ENCODE results near the gene TMEM101.
A peak's percentile ranks its signal among the peaks of the same experiment; 100 is the strongest.
"Not testable (repeated sequence)": the region's sequence is repeated elsewhere in the genome, so short reads cannot be mapped to it uniquely, and the experiment has no call there.

TMEM101 gene

DNA sequence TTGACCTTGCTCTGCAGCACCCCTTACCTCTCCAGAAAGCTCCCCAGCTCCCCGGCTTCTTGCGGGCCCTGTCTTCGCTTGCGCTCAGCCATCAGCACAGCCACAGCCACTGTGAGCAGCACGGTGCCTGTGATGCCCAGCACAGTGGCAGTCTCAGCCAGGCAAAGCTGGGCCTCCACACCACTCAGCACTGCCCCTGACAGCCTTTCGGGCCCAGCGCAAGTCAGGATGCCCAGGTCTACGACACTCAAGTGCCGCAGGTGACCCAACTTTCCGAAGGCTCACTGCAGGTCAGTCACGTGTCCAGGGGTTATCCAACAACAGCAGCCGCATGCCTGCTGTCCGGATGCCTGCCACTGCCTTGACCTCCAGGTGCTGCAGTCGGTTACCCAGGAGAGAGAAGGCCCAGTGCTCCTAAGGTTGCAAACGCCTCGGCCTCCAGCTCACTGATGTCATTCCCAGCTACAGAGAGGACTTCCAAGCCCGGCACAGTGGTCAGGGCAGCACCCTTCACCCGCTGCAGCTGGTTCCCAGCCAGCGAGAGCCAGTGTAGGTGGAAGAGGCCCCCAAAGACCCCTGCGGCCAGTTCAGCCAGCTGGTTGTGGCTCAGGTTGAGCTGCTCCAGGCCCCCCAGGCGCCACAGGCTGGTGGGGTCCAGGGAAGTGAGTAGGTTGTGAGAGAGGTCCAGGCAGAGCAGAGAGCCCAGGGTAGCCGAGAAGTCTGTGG, 8.9 kb upstream of the TMEM101 start:
- DNase-seq, result no peak

DNA sequence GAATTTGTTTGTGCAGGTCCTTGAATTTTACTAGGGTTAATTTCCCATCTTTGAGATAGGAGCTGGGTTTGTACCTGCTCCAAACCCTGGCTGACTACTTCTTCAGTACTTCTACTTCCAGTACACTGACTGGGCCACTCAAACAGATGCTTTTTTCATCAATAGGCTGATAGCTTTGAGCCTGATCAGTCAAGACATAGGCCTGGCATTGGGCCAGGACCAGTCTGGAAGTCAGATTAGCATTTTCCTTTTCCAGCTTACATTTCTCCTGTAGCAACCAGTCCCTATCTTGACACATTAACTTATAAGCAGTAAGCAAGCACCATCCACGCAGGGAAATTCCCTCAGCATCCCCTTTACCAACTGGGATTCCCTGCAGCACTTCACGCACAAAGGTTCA, 7.5 kb upstream of the TMEM101 start:
- DNase-seq, result no peak

DNA sequence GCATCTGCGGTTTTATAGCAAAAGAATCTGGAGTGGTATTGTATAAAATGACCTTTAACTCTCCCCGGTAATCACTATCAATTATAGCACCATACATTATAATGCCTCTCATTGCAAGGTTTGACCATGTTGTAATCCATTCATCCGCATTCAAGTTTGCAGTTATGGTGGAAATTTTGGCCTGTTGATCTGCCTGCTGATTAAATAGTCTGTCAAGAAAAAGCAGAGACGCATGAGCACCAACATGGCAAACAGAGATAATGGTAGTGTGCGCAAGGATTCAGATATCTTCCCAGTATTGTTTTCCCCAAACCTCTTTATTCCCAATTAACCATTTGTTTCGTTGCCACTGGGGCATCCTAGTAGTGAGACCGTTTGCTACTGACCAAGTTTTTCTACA, 6.5 kb upstream of the TMEM101 start:
- DNase-seq, result not testable (repeated sequence)

DNA sequence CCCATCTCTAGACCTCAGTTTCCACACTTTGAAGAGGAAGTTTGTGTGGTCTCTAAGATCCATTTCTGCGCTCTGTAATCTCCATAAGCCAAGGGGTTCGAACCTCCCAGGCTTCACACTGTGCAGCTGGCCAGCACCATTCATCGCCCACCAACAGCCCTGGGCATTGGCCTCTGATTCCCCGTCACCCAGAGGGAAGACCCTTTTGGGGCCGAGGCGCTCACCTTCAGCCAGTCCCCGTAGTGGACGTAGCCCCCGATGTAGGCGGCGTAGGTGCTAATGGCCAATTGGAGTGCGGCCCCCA, 678 bp downstream of the TMEM101 start:
- no peak for DNase-seq

DNA sequence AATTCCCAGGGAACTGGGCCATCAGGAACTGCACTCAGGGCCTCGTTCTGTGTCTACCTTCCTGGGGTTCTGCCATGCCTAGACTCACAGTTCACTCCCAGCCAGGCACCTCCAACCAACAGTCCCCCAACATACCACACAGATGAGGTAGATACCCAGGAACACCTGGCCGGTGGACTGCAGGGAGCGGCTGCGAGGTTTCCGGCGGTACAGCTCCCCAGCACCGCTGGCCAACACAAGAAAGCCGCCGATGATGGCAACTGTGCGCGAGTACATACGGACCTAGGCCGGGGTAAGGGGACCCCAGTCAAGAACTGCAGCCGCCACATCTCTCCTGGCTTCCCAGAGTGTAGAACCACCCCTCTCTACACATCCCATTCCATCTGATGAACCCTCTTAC, 1.9 kb downstream of the TMEM101 start:
- no peak for DNase-seq

DNA sequence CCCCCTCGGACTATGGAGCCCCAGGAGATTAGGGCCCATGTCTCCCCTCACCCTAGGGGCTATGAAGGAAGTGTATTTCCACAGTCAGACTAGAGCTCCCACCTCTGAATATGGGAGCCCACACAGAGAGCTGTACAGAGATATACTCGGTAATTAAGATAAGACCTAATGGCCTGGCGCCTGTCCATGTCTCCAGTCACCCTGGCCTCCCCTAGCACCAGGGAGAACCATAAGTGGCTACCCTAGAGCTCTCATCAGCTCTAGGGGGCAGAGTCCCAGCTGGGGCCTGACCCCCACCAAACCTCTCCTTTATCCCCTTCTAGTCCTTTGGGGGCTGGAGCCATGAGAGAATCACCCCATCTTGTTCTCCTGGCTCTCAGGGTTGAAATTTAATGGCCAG, 2.4 kb downstream of the TMEM101 start:
- DNase-seq, result no peak

DNA sequence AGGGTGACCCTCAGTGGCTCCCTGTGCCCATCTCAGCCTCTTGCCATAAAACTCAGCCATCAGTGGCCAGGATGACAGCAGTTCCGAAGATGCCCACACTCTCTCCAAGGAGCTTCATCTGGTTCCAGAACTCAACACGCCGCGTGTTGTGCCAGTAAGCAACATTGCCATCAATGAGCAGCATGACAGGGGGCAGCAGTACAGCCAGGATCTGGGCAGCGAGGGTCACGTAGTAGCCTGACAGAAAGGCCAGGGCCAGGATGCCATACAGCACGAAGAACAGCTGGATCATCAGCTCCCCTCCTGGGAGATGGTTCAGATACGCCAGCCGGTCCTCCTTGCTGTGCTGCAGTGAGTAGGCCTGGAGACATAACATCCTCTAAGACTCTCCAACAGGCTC, 2.9 kb downstream of the TMEM101 start:
- no peak for DNase-seq

DNA sequence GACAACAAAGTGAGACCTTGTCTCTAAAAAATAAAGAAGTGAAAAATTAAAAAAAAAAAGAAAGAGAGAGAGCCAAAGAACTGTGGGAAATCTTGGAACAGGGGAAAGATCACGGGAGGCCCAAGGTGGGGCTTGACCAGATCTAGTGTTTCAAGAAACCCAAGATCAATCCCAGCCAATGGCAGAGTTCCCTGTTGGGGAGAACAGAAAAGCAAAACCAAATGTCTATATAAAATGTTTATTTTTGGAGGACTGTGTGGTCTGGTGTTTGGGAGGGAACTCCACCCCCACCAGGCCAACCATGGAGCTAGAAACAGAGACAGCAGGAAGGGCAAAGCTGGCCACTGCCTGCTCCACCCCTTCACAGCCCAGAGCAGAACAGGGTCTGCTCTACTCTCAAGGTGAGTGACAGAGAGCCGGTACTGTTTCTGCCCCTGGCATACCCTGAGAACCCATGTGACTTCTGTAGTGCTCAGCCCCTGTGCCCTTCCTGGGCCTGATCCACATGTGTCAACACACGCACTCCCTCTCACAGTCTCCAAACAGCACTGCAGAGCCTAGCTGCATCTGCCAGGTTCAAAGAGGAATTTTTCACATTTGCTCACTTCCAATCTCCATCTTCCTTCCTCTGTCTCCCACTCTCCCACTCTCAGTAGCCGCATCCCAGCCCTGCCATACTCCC, 3.7 kb downstream of the TMEM101 start:
- no peak for DNase-seq

DNA sequence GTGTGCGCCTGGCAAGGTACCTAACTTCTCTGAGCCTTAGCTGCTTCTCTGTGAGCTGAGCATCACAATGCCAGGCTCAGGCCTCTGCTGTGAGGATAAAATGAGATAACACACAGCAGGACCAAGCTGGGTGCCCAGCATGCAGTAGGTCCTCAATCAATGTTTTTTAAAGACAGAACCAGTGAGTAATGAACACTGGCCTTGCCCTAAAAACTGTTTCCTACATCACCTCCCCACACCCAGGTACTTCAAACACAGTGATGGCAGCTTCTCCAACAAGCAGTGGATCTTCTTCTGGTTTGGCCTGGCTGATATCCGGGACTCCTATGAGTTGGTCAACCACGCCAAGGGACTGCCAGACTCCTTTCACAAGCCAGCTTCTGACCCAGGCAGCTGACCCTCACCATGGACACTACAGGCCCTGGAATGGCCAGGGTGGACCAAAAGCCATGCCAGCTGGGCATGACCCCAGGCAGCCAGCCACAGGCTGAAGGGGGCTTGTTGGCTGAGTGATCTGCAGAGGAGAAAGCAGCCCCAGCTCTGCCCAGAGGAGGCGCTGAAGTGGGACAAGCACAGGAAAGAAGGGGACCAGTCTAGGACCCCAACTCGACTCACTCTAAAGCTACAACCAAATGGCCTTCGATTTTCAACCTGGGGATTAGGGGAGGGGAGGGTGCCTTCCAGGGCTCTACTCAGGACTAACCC, 6.4 kb downstream of the TMEM101 start:
- DNase-seq, result no peak

DNA sequence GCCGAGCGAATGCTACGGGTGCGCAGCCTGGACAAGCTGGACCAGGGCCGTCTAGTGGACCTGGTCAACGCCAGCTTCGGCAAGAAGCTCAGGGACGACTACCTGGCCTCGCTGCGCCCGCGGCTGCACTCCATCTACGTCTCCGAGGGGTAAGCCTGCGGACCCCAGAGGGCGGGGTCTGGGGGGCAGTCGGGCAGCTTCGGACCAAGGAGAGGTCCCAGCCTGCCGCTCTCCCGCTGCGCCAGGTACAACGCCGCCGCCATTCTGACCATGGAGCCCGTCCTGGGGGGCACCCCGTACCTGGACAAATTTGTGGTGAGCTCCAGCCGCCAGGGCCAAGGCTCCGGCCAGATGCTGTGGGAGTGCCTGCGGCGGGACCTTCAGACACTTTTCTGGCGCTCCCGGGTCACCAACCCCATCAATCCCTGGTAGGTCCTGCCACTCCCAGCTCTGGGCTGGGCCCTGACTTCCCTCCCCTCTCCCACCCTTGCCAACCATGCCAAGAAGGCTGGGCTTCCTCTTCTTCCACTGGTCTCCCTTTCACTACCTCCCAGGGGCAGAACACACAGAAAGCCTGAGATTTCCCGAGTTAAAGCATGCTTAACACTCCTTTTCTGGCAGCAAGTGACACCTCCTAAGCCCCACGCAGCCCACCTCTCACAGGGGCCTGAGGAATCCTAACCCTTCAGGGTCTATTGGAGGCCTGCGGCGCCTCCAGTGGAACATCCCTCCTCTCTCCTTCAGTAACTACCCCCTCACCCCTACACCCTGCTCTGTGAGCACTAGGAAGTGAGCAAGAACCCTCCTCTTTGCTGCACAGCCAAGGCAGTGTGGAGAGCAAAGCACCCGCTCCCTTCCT, 7.2 kb downstream of the TMEM101 start:
- DNase-seq, result no peak

DNA sequence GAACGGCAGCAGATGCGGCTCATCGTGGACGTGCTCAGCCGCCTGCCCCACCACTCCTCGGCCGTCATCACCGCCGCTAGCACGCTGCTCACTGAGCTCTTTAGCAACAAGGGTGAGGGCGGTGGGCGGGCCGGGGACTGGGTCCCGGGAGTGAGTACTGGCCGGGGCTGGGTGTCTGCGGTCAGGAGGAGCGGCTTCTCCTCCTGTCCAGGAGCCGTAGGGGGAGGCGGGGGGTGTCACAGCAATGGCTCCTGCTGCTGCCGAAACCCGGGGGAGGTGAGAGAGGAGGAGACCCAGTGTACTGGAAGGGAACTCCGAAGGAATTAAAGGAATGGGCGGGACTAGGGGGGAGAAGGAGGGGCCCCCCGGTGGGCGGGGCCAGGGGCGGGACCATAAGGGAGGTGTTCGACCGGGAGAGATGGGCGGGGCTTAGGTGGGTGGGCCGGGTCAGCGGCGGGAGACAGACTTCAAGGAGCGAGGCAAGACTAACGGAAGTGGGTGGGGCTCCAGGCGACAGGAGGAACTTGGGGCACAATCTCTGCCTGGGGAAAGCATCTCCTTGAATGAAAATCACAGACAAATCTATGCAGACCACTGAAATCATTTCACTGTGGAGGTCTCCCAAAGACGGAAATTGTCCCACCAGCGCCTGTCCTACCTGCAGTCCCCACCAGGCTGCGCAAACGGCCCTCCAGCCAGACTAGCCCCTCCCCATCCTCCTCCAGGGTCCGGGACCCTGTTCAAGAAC, 8.0 kb downstream of the TMEM101 start:
- DNase-seq, result peak; percentile 86

DNA sequence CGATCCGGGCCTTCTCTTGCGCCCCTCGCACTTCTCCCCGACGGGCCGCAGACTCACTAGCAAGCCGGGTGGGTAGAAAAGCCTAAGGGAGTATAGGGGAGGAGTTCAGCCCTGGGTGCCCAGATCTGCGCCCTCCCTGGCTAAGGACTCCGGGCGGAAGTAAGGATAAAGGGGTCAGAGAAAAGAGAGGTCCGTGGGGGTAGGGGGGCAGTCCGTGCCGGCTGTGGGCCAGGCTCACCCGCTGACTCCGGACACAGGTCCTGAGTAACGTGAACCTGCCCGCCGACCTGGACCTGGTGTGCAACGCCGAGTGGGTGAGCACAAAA, 8.5 kb downstream of the TMEM101 start:
- DNase-seq, result no peak

DNA sequence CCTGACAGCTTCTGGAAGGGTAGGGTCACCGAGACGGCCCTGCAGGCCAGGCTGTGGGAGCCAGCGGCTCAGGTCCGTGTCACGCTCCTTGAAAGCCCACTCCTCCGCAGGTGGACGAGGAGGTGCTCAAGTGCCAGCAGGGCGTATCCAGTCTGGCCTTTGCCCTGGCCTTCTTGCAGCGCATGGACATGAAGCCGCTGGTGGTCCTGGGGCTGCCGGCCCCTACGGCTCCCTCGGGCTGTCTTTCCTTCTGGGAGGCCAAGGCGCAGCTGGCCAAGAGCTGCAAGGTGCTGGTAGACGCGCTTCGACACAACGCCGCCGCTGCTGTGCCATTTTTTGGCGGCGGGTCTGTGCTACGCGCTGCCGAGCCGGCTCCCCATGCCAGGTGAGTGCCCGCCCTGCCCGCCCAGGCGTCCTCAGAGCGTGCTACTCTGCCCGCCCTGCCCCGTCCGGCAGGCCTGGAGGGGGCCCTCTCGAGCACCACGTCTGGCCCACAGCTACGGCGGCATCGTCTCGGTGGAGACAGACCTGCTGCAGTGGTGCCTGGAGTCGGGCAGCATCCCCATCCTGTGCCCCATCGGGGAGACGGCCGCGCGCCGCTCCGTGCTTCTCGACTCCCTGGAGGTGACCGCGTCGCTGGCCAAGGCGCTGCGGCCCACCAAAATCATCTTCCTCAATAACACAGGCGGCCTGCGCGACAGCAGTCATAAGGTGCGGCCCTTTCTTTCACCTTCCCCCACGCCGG, 9.1 kb downstream of the TMEM101 start:
- peak; percentile 36 for DNase-seq

DNA sequence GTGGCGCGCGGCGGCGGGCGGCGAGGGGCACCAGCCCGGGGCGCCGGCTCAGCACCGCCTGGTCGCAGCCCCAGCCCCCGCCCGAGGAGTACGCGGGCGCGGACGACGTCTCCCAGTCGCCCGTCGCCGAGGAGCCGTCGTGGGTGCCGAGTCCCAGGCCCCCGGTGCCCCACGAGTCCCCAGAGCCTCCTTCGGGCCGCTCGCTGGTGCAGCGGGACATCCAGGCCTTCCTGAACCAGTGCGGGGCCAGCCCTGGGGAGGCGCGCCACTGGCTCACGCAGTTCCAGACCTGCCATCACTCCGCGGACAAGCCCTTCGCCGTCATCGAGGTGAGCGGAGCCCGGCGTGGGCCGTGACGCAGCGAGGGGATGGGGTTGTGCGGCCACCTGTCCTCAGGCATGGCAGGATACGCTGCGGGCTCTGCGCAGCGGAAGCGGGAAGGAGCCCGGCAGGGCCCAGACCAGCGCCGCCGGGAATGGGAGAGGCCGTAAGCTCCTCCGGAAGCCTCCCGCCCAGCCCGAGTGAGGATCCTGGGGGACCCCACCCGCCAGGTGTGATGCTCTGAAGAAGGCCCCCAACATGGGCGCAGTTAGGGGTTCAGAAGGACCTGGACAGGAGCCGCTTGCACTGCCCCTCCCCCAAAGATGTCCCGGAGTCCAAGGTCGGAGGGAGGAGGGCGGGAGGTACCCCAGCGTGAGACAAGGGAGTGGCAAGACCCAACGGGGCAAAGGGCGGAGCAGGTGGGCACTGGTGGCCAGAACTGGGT, 9.8 kb downstream of the TMEM101 start:
- no peak for DNase-seq

DNA sequence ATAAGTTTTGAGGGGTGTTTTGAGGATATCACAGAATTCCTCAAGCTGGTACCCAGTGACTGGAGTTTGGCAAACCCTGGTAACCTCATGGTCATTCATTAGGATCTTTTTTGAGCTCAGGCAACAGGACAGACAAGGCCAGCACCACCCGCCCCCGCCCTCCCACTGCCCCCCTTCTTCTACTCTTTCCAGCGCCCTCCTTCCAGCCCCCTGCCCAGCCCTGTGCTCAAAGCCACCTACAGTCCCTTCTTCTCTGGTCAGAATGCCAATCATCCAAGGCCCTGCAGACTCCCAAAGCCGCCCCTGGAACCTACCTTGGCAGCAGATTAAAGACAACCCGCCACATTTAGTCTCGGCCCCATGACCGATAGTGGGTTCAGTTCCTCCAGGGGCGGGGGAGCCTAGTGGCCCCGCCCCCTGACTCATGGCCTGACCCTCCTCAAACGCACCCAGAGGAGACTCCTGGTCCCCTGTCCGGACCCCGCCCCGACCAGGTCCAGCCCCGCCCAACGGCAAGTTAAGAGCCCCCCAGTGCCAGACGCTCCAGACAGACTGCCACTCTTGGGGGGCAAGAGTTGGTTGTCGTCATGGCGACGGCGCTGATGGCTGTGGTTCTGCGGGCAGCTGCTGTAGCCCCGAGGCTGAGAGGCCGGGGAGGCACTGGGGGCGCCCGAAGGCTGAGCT, 10.5 kb downstream of the TMEM101 start, which contains the start of gene NAGS:
Gene NAGS (plus strand): TSS at position 546 of the 684 bp plus-strand sequence. CDS start 42 bp downstream, at position 588.
- DNase-seq, result no peak

DNA sequence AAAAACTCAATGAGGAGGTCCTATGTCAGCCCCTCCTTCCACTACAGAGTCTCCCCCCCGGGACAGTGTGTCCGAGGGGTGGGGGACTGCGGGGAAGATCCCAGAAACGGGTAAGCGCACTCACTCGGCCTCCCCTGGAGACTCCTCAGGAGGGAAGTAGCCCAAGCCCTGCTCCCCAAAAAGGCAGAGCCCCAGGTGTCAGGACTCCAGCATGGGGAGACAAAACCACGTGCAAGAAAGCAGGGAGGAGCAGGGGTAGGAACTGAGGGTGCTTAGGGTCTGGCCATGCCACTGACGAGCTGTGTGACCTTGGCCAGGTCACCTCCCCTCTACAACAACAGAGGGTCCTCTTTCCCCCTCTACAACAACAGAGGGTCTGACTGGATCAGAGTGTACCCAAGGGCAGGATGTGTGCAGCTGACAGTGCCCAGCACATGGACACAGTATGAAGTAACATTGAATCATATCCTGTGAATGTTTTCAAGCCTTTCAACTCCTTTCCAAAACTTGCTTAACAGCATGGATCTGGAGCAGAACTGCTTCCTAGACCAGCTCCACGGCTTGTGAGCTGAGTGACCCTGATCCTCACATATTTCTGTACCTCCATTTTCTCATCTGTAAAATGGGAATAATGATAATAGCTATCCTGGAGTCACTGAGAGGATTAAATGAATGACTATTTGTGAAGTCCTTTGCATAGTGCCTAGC, 12.5 kb downstream of the TMEM101 start:
- no peak for DNase-seq

DNA sequence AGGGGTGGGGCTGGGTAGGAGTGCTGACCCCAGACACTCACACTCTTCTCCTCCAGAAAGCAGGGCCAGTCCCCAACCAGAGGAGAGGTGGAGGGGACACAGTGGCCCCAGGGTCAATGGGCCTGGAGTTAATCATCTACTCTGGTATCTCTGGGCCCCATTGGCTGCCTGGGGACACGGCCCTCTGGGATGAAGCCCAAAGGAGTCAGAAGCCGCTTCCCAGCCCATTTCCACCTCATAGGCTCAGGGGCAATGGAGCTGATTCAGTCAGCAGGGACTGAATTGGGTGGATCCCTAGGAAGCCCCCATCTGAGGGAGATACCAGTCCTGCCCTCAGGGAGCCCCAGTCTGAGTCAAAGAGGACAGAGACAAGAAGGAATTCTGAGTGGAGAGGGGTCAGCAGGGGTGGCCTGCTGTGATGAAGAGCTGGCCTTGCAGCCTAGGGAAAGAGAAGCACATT, 13.3 kb downstream of the TMEM101 start:
- no peak for DNase-seq

DNA sequence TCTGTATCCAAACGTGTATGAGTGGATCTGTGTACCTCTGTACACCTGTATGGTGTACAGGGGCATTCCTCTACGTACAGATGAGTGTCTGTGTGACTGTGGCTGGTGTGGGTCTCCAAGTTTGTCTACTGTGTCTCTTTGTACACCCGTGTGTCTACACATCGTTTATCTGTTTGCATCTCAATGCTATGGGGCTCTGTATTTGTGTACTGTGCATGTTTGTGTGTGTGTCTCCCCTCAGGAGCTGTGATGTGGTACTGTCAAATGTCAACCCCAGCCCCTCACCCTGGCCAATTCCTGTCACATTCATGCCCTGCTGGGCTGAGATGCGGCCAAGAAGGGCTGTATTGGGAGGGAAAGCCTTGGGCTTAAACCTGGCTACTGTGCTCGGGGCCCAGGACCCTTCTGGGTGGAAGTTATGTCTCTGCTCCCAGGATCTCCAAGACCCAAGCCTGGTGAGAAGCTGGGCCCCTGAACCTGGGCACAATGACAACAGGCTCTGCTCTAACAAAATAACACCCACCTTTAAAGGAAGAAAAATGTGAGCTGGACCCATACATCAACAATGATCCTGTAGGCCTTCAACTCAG, 13.8 kb downstream of the TMEM101 start:
- no peak for DNase-seq

DNA sequence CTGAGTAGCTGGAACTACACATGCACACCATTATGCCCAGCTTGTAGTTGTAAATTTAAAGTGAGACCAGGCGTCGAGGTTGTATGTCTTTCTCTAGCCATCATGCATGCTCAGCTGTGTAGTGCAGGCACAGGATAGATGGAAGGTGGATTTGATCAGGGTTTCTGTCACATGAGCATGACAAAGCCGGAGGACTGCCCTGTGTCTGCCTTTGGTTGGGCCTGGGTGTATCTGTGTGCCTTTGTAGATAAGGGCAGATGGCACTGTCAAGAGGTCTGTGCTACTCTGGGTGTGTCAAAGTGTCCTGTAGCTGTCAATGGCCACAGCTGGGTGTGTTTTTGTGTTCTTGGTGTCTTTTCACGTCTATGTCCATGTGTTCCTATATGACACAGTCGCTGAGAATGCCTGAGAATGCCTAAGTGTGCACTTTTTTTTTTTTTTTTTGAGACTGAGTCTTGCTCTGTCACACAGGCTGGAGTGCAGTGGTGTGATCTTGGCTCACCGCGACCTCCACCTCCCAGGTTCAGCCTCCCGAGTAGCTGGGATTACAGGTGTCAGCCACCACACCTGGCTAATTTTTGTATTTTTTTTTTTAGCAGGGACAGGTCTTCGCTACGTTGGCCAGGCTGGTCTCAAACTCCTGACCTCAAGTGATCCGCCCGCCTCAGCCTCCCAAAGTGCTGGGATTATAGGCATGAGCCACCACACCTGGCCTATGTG, 14.5 kb downstream of the TMEM101 start:
- DNase-seq, result no peak
